ENCODE data around the gene MRAP.

DNA sequence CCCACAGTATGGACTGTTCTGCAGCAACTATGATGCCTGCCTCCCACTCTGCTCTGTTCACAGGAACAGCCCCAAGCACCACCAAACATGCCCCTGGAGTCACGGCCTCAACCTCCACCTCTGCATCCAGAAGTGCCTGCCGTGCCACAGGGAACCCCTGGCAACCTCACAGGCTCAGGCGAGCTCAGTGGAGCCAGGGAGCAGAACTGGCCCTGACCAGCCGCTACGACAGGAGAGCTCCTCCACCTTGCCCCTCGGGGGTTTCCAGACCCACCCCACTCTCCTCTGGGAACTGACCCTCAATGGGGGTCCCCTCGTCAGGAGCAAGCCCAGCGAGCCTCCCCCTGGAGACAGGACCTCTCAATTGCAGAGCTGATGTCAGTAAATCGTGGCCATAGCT lies 13.0 kb downstream of the MRAP start:
- TF ChIP-seq, protein P1, sequence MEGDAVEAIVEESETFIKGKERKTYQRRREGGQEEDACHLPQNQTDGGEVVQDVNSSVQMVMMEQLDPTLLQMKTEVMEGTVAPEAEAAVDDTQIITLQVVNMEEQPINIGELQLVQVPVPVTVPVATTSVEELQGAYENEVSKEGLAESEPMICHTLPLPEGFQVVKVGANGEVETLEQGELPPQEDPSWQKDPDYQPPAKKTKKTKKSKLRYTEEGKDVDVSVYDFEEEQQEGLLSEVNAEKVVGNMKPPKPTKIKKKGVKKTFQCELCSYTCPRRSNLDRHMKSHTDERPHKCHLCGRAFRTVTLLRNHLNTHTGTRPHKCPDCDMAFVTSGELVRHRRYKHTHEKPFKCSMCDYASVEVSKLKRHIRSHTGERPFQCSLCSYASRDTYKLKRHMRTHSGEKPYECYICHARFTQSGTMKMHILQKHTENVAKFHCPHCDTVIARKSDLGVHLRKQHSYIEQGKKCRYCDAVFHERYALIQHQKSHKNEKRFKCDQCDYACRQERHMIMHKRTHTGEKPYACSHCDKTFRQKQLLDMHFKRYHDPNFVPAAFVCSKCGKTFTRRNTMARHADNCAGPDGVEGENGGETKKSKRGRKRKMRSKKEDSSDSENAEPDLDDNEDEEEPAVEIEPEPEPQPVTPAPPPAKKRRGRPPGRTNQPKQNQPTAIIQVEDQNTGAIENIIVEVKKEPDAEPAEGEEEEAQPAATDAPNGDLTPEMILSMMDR (IDR thresholded peaks at IDR 0.05): no peak
- no peak for TF ChIP-seq EZH2 (IDR thresholded peaks at IDR 0.05; ENCODE audit: borderline replicate concordance, insufficient read depth, low read depth, low read length, poor library complexity, severe bottlenecking)

Measured in B cell (primary cell).